ENCODE measurements around the gene EFCAB3.
A peak's percentile ranks its signal among the peaks of the same experiment; 100 is the strongest.
"Not testable (repeated sequence)": the region's sequence is repeated elsewhere in the genome, so short reads cannot be mapped to it uniquely, and the experiment has no call there.

Gene EFCAB3

GRCh38 chr17:62380253-62380652 is at the start of gene EFCAB3:
TSS of gene EFCAB3 (plus strand) at chr17:62380553. CDS start at chr17:62382980, 2,427 bp downstream.
- no peak for DNase-seq (ENCODE audit: low spot score)

GRCh38 chr17:62336527-62336926 is 43.8 kb upstream of the EFCAB3 start:
- no peak for DNase-seq (ENCODE audit: low spot score)

DNA sequence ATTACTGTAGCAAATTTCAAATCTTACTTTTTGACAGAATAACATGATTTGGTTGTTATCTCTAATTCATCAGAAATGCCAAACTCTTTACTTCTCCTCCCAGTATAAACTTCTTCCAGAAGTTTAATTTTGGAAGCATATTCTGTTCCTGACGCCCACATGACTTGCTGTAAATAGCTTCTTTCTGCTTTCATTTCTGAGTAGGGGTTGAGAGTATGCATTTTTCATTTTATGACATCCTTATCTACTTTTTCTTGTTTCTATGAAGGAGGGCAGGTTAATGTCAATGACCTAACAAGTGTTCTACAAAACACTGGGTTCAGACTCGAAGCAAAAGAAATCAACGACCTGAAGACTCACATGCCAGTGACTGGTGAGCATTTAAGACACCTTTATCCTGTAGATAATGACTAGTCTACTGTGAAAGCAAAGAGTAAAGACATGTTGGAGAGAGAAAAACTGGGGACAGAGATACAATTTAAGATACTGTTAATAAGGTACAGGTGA is 36.5 kb upstream of the EFCAB3 start:
- no peak for DNase-seq (ENCODE audit: low spot score)

- DNase-seq (ENCODE audit: low spot score), result no peak
Measured at GRCh38 chr17:62351176-62351575, 29.2 kb upstream of the EFCAB3 start.

GRCh38 chr17:62366191-62366590 is 14.2 kb upstream of the EFCAB3 start:
- DNase-seq (ENCODE audit: low spot score), result no peak

DNA sequence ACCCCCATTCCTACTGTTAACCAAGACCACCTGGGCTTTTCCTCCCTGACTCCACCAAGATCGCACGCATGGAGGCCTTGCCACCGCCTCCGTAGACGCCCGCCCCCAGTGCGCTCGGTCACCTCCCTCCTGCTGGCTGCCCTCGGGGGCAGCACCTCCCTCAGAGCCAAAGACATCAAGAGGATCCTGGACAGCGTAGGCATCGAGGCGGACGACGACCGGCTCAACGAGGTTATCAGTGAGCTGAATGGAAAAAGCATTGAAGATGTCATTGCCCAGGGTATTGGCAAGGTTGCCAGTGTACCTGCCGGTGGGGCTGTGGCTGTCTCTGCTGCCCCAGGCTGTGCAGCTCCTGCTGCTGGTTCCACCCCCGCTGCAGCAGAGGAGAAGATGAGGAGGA is 1.2 kb downstream of the EFCAB3 start:
- DNase-seq (ENCODE audit: low spot score), result no peak

GRCh38 chr17:62388856-62389255 is 8.5 kb downstream of the EFCAB3 start:
- DNase-seq (ENCODE audit: low spot score), result peak; percentile 5

GRCh38 chr17:62392908-62393307 is 12.6 kb downstream of the EFCAB3 start:
- DNase-seq (ENCODE audit: low spot score), result no peak

- no peak for DNase-seq (ENCODE audit: low spot score)
Measured at GRCh38 chr17:62398891-62399290, 18.5 kb downstream of the EFCAB3 start.

DNA sequence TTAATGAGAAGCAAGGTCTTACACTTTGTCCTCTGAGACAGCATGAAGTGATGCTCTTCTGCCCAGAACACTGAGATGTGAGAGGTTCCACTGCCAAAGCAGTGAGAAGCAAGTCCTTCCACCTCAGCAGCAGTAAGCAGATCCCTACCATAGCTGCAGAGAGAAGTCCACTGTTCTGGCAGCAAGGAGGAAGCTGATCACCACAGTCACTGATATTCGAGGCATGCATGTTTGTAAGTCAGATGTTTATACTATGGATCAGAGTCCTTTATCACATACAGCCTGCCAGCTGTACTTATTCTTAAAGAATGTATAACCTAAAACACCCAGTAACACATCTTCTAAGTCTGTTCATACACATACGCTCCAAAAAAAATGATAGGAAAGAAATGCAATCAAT is 25.1 kb downstream of the EFCAB3 start:
- DNase-seq (ENCODE audit: low spot score), result no peak

DNA sequence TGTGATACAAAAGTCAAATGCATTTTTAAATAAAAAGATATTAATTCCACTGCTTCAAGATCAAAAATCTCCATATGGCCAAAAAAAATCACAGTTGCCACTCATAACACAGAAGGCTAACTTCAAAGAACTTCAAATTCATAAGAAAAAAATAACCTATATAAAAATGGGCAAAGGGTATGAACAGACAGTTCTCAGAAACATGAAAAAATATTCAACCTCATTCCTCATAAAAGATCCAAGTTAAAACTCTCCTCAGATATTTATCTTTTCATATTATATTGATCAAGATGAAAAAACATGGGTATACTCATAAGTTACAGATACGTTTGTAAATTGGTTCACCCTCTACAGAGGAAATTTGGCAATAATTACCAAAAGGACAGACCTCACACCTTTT is 32.7 kb downstream of the EFCAB3 start:
- DNase-seq (ENCODE audit: low spot score), result not testable (repeated sequence)

- DNase-seq (ENCODE audit: low spot score), result peak; percentile 57
Measured at GRCh38 chr17:62423647-62424461, 43.5 kb downstream of the EFCAB3 start, which contains the start of gene METTL2A. TSS of gene METTL2A (plus strand) at chr17:62423897. CDS start at chr17:62423903, 6 bp downstream.

DNA sequence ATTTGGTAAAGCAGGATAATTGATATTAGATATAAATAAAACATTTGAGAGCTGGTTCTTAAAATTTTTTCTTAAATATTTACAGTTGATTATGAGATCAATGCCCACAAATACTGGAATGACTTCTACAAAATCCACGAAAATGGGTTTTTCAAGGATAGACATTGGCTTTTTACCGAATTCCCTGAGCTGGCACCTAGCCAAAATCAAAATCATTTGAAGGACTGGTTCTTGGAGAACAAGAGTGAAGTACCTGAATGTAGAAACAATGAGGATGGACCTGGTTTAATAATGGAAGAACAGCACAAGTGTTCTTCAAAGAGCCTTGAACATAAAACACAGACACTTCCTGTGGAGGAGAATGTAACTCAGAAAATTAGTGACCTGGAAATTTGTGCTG is 45.9 kb downstream of the EFCAB3 start:
- not testable (repeated sequence) for DNase-seq (ENCODE audit: low spot score)

DNA sequence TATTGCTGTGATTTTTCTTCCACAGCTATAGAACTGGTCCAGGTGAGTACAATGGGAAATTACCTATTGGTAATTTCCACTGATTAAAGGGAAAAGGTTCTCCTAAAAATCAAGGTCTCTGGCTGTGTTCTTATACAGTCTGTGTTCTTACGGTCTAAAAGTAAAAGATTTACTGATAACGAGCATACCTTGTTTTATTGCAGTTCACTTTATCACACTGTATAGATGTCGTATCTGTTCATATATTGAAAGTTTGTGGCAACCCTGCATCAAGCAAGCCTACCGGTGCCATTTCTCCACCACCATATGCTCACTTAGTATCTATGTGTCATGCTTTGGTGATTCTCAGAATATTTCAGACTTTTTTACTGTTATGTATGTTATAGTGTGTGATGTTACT is 54.9 kb downstream of the EFCAB3 start:
- not testable (repeated sequence) for DNase-seq (ENCODE audit: low spot score)

DNA sequence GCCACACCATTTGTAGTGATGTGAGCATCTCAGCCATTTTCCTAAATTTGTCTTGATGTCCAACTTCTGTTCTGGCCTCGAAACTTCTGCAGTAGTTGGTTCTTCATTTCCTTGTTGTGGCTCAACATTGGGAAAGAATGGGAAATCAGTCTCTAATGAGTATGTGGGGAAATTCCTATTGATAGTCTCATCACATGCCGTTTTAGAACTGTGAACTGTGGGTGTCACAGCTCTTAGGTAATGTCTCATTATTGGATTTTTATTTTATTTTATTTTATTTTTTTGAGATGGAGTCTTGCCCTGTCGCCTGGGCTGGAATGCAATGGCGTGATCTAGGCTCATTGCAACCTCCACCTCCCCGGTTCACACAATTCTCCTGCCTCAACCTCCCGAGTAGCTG is 60.8 kb downstream of the EFCAB3 start:
- not testable (repeated sequence) for DNase-seq (ENCODE audit: low spot score)

DNA sequence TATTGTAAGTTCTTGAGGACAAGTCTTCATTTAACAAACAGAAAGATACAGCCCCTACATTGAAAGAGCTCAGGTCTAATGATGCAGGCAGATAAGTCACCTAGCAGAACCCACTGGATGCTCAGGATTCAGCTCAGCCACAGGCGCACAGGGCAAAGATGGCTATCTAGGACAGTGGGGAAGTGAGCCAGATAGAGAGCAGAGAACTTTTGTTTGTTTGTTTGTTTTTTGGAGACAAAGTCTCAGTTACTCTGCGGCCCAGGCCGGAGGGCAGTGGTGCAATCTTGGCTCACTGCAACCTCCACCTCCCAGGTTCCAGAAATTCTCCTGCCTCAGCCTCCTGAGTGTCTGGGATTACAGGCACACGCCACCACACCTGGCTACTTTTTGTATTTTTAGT is 63.7 kb downstream of the EFCAB3 start:
- no peak for DNase-seq (ENCODE audit: low spot score)

DNA sequence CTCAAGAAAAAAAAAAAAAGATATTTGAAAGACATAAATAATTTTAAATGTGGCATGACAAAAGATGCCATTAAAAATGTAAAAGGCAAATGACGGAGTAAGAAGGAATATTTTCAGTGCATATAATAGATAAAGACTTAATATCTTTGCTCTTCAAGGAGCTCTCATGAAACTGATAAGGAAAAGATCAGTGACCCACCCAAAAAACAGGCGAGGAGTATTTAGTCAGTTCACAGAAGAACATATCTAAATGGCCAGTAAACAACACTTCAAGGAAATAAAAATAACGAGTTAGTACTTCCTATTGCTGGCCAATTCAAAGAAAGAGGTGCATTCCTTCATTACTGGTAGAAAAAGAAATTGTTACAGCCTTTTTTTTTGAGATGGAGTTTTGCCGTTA is 65.4 kb downstream of the EFCAB3 start:
- DNase-seq (ENCODE audit: low spot score), result not testable (repeated sequence)

- DNase-seq (ENCODE audit: low spot score), result not testable (repeated sequence)
Measured at GRCh38 chr17:62452195-62452594, 71.8 kb downstream of the EFCAB3 start.

DNA sequence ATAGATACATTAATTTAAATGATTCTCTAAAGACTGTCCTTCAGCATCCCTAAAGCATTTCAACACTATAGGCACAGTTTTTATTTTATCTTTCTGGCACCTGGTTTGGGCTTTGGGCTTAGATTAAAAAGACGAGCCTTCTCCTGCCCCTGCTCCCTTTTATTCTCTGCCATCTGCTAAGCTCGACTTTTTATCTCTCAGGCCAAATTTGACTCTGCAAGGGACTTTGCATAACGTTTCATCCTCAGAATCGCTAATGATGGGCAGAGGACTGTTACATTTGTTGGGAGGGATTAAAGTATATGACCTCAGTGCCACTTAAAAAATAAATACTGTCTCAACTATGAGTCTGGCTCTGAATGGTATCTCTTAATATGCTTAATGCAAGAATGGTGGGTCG is 72.7 kb downstream of the EFCAB3 start:
- DNase-seq (ENCODE audit: low spot score), result not testable (repeated sequence)

DNA sequence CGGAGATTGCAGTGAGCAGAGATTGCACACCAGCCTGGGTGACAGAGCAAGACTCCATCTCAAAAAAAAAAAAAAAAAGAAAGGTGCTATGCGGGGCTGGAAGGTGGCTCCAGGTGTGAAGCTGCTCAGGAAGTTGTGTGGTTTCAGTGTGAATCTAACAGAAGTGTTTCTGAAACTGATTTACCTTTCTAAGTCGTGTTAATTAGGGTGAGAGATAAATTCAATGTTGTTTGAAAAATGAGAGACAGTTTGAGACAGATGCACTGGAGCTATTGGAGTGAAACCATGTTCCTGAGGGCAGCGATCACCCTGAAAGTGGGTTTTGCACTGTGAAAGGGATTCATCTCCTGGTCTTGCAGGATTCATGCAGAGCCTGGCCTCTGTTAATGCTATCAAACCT is 73.3 kb downstream of the EFCAB3 start:
- DNase-seq (ENCODE audit: low spot score), result not testable (repeated sequence)

DNA sequence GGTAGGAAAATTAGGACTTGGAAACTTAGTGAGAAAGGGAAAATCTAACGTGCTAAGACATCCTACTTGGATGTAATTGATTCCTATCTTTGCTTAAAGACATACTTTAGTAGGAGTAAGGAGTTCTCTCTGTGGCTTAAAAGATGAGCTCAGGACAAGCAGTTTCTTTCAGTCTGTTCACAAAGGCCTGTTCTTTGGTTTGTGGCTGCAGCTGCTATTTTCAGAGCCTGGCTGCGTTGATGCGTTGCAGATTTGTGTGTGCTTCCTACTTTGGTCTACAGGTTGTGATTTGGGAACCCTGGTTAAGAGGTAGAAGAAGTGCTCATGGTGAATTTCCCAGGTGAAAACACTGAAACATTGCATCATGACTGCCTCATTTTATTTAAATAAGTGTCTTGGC is 73.8 kb downstream of the EFCAB3 start:
- DNase-seq (ENCODE audit: low spot score), result peak; percentile 61

- DNase-seq (ENCODE audit: low spot score), result no peak
Measured at GRCh38 chr17:62456016-62456415, 75.7 kb downstream of the EFCAB3 start.

DNA sequence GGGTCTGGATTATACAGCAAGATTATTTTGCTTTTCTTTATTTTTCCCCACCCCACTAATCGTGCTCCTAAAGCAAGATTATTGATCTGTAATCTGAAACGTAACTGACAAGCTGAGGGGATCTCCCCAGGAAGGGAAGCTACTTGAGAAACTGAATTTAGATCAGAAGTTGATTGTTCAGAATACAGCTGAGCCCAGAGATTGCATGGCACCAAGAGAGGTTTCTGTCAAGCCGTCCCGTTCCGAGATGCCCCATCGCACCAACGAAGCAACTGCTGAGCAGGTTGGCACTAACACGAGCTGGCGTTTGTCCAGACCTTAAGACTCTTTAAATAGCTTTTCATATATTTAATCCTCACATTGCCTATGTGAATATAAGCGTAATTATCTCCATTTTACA is 78.1 kb downstream of the EFCAB3 start:
- DNase-seq (ENCODE audit: low spot score), result not testable (repeated sequence)

DNA sequence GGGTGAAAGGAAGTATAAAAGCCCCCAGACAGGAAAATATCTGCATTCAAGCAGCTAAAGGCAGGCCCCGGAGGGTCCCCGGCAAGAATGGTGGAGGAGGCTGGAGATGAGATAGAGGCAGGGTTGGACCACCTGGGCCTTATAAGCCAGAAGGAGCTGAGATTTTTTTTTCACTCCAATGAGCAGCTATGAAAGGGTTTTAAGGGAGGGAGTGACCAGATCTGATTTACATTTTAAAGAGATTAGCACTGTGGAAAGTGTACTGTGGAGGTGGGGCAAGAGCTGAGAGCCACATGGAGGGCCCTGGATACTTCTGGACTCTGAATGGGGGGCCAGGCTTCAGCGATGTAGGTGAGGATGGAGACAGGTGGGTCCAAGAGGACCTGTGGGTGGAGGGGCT is 84.1 kb downstream of the EFCAB3 start:
- not testable (repeated sequence) for DNase-seq (ENCODE audit: low spot score)

Data from pons (tissue), 1 donor.